ENCODE results near the gene MSI2.

MSI2 gene

GRCh38 chr17:57629886-57630285, 373.6 kb downstream of the MSI2 start:
- no peak for DNase-seq

GRCh38 chr17:57630736-57631135, 374.4 kb downstream of the MSI2 start:
- DNase-seq, result no peak

GRCh38 chr17:57631871-57632270, 375.5 kb downstream of the MSI2 start:
- no peak for DNase-seq

- DNase-seq, result no peak
These were observed 376.0 kb downstream of the MSI2 start for GRCh38 chr17:57632294-57632693.

- no peak for DNase-seq
These were observed 376.9 kb downstream of the MSI2 start for GRCh38 chr17:57633236-57633635.

GRCh38 chr17:57634713-57635465, 378.6 kb downstream of the MSI2 start:
- no peak for DNase-seq

- DNase-seq, result no peak
These were observed 380.0 kb downstream of the MSI2 start for GRCh38 chr17:57636274-57636673.

- DNase-seq, result no peak
These were observed 380.8 kb downstream of the MSI2 start for GRCh38 chr17:57636985-57637665.

GRCh38 chr17:57637666-57638010, 381.3 kb downstream of the MSI2 start:
- DNase-seq, result no peak

GRCh38 chr17:57638284-57638683, 382.0 kb downstream of the MSI2 start:
- no peak for DNase-seq

GRCh38 chr17:57639381-57639780, 383.1 kb downstream of the MSI2 start:
- no peak for DNase-seq

GRCh38 chr17:57640079-57640478, 383.8 kb downstream of the MSI2 start:
- no peak for DNase-seq

GRCh38 chr17:57641761-57642160, 385.4 kb downstream of the MSI2 start:
- DNase-seq, result no peak

- DNase-seq, result no peak
These were observed 386.7 kb downstream of the MSI2 start for GRCh38 chr17:57643062-57643461.

GRCh38 chr17:57644326-57644725, 388.0 kb downstream of the MSI2 start:
- no peak for DNase-seq

GRCh38 chr17:57645950-57646665, 389.8 kb downstream of the MSI2 start:
- DNase-seq, result no peak

GRCh38 chr17:57648720-57649119, 392.4 kb downstream of the MSI2 start:
- no peak for DNase-seq

GRCh38 chr17:57649191-57649590, 392.9 kb downstream of the MSI2 start:
- DNase-seq, result no peak

GRCh38 chr17:57649731-57650484, 393.6 kb downstream of the MSI2 start:
- DNase-seq, result no peak

- no peak for DNase-seq
These were observed 394.2 kb downstream of the MSI2 start for GRCh38 chr17:57650548-57650947.

GRCh38 chr17:57651451-57651850, 395.1 kb downstream of the MSI2 start:
- no peak for DNase-seq

GRCh38 chr17:57651996-57652395, 395.7 kb downstream of the MSI2 start:
- DNase-seq, result no peak

- DNase-seq, result no peak
These were observed 396.5 kb downstream of the MSI2 start for GRCh38 chr17:57652811-57653210.

Measured in NCI-H345 (cell line).